Omental fat pad (tissue), 4 donors: ENCODE data around the gene UPK3BL2. TPM values are rescaled to one million over a fixed set of nuclear protein-coding genes. Genes with fewer than 3 reads are reported as not detected.
"Not testable (repeated sequence)": the region's sequence is repeated elsewhere in the genome, so short reads cannot be mapped to it uniquely, and the experiment has no call there.

Experiments used
- ATAC-seq: fragments of 150-250 bp; one replicate; pipeline ENCODE4 v1.9.1; 2016; ENCODE audit warnings: mild to moderate bottlenecking, moderate library complexity; ENCODE audit not compliant: low FRiP score
- DNase-seq: peaks from one replicate; pipeline ENCODE4 v3.0.0-alpha.2; 2019; ENCODE audit warnings: low spot score
- total RNA-seq, 4 donors: library from RNA; depleted of rRNA; stranded (reverse); fragments of >200 nt; gene quantifications; one replicate each; pipeline ENCODE4 v1.1.0, GENCODE V29; 2016

UPK3BL2 gene
- total RNA-seq: 10 to 100 TPM in 1 of 4 donors, 1 to 10 TPM in 3; 1.6 to 11.7 (median 5.6) TPM

DNA sequence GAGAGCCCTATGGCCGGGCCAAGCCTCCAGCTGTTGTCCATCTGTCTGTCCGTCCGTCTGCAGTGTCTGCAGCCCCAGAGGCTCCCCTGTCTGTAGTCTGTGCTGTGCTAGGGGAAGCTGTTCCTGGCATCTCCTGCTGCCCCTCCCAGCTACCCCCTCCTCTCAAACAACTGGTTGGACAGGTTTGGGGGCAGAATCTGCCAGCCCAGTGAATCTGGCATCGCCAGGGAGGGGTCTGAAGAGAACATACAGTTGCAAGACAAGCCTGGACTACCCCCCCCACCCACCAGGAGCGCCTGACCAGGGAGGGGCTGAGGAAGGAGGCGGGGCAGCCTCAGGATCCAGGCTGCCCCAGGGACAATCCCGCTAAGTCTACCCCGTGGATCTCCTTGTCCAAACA, at the start of gene UPK3BL2:
Gene UPK3BL2, minus strand, starts transcription at position 101 of the 400 bp plus-strand sequence. Its CDS starts 60 bp downstream, at position 41.
- DNase-seq, ATAC-seq: not testable (repeated sequence)

- peak; percentile 94 for ATAC-seq
- DNase-seq: not testable (repeated sequence)
These were observed 49.1 kb upstream of the UPK3BL2 start for GRCh38 chr7:102592477-102593019.

DNA sequence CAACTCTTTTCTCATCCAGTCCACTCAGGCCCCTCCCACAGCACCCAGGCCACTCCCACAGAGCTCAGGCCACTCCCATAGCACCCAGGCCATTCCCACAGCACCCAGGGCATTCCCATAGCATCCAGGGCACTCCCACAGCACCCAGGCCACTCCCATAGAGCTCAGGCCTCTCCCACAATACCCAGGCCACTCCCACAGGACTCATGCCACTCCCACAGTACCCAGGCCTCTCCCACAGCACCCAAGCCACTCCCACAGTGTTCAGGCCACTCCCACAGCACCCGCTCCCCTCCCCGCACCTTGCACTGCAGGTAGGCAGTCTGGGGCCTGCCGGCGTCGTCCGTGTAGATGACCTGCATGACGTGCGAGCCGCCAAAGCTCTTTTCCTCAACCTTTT, 46.4 kb upstream of the UPK3BL2 start:
- DNase-seq, ATAC-seq: not testable (repeated sequence)

DNA sequence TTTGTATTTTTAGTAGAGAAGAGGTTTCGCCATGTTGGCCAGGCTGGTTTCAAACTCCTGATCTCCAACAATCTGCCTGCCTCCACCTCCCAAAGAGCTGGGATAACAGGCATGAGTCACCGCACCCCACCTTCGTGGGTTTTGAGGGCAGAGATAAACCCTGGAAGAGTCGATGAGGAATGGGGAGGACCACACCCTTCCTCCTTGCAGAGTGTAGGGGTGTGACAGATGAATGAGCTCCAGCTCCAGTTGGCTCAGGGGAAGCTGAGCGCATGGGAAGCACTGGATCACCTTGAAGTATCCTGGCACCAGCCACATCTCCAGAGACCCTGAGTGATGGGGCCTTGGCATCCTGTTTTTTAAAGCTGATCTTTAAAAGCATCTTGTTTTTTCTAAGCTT, 40.0 kb upstream of the UPK3BL2 start:
- peak; percentile 45 for ATAC-seq
- DNase-seq: not testable (repeated sequence)

DNA sequence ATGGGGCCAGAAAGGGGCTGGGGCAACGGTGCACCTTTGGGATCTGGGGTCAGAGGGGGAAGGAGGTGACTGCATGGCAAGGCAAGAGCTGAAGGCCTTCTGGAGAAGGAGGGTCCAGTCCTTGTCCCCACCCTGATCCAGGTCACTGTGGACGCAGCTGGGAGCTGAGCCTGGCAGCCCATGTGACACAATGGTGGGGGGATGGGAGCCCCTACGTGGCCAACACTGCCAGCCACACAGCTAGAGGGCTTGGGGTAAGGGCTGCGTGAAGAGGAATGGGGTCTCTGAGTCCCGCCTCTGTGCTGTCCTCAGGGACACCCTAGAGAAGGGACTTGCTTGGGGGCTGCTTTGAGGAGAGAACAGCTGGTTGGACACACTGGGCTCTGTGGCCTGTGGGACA, 38.2 kb upstream of the UPK3BL2 start:
- ATAC-seq: not testable (repeated sequence)

GRCh38 chr7:102578486-102578885, 35.0 kb upstream of the UPK3BL2 start:
- peak; percentile 16 for ATAC-seq
- DNase-seq: not testable (repeated sequence)

More for the DNA sequence above, 38.2 kb upstream of the UPK3BL2 start:
- not testable (repeated sequence) for DNase-seq

DNA sequence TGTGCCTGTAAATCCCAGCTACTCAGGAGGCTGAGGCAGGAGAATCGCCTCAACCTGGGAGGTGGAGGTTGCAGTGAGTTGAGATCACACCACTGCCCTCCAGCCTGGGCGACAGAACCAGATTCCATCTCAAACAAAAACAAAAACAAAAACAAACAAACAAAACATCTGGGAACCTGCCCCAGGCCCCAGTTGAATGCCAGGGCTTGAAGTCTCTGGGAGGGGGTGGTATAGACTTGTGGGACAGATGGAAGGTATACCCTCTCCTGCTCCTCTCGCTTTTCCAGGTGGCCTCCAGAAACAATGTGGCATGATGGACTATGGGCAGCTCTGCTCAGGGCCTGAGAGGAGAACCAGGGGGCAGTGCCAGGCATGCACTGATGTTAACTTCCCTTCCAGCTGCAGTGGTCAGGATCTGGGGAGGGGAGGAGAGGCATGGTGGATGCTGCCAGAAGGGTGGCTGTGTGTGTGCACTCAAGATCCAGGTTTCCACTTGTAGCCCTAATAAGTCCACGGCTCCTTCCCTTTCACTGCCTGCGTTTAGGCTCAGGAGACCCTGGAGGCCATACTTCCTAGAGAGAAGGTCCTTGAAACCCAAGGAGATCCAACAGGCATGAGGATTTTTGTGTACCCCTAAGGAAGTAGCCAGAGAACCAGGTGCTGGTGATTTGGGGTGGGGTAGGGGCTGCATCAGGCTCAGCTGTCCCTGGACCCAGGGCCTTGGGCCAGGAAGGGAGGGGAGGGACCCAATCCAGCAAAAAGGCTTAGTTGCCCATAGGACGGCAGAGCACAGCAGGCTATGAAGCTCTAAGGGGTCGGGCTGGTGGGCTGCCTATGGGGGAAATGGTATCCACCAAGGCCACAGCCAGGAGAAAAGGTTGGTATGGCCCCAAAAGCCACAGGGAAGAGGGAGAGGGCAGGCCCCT, 34.1 kb upstream of the UPK3BL2 start:
- not testable (repeated sequence) for DNase-seq, ATAC-seq

DNA sequence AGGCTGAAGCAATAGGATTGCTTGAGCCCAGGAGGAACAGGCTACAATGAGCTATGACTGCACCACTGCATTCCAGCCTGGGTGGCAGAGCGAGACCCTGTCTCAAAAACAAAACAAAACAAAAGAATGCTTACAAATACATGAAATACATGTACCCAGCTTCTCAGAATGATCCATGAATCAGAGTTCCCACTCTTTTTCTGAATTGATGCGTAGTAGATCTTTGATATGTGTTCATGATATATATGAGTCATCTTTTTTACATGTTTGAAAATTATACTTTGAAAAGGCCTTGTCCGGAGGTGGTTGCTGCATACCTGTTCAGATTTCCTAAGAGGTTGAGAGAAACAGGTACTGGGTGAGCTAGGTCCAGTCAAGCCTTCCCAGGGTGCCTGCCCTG, 32.9 kb upstream of the UPK3BL2 start:
- ATAC-seq, DNase-seq: not testable (repeated sequence)

GRCh38 chr7:102574607-102575006, 31.1 kb upstream of the UPK3BL2 start:
- not testable (repeated sequence) for ATAC-seq, DNase-seq

- ATAC-seq: peak; percentile 99
- DNase-seq: peak; percentile 58
These were observed 29.1 kb upstream of the UPK3BL2 start, which contains the start of gene POLR2J3 for GRCh38 chr7:102572261-102573239. POLR2J3 (minus strand) TSS chr7:102572583; CDS start chr7:102572521, 62 bp downstream.

DNA sequence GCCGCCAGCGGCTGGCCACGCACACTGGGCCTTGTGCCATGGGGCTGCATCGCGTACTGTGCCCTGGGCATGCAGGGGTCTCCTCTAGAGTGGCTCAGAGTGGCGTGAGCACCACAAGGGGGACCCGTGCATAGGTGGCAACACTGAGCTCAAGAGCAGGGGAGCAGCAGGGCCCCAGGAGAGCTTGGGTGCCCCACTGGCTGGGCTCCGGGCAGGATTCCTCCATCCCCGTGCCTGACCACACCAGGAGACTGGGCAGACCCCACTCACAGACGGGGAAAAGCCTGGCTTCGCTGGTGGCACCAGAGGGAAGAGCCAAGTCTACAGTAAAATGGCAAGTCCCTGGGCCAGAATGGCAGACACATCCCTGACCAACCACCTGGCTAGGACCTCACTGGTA, 25.1 kb upstream of the UPK3BL2 start:
- not testable (repeated sequence) for DNase-seq

DNA sequence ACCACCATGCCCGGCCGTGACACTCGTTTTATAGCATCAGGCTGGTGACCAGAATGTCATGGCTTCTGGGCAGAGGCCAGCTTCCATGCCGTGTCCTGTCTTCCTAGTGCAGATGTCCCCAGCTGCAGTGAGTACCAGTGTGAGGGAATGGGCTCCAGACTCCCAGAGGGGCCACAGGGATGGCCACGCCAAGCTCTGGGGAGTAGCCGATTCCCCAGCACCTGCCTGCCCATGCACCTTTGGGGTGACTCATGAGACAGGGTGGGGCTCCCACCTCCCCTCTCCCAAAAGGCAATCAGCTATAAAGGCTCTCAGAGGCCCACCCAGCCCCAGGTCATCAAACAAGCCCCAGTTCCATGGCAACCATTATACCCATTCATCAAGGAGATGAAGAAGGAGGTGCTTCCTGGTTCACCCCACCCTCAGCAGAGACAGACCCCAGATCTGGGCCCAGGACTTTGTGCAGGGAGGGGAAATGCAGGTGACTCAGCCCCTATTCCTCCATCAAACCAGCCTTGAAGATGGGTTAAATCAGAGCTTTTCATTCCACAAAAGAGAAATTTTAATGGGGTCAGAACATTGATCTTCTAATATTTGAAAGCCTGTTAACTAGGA, 7.4 kb upstream of the UPK3BL2 start, which contains the start of gene SPDYE2:
Gene SPDYE2, plus strand, starts transcription at position 419 of the 615 bp plus-strand sequence. CDS start 2,030 bp downstream, outside the sequence.
- not testable (repeated sequence) for ATAC-seq, DNase-seq

More for the DNA sequence above, 25.1 kb upstream of the UPK3BL2 start:
- ATAC-seq: not testable (repeated sequence)

DNA sequence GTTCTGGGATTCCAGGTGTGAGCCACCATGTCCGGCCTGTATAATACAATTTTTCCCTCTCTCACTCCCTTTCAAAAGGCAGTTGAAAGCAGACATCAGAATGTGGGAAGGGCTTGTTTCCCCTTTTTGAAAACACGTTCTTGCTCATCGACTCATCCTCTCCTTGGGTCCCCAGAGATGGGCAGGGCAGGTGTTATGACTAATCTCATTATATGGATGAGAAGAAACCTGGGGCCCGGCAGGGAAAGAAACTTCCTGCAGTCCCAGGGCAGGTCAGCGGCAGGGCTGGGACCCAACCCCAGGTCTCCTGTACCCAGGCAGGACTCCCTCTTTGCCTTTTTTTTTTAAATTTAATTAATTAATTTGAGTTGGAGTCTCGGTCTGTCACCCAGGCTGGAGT, 2.9 kb upstream of the UPK3BL2 start:
- DNase-seq, ATAC-seq: not testable (repeated sequence)

DNA sequence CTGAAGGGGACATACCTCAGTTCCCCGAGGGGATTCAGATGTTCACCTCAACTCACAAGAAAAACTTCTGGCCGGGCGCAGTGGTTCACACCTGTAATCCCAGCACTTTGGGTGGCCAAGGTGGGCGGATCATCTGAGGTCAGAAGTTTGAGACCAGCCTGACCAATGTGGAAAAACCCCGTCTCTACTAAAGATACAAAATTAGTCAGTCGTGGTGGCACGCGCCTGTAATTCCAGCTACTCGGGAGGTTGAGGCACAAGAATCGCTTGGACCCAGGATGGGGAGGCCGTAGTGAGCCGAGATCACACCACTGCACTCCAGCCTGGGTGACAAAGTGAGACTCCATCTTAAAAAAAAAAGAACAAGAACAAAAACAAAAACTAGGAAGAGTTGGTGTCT, 1.8 kb upstream of the UPK3BL2 start:
- ATAC-seq, DNase-seq: not testable (repeated sequence)

DNA sequence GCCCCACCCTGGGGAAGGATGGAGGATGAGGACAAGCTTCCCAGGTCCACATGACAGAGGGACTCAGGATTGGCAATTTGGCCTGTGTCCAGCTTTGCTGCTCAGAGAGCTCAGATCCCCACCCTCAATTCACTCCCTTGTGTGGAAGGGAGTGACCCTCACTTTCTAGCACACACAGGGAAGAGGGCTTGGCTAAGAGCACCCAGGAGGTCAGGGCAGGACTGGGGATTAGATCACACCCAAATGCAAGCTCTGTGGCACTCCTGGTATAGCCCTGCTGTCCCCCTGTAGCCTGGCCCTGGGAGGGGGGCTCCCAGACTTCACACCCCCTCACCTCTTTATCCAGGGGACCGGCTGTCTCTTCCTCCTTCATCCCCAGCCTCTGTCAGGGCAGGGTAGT, 876 bp upstream of the UPK3BL2 start:
- ATAC-seq, DNase-seq: not testable (repeated sequence)

GRCh38 chr7:102542771-102543170, 725 bp downstream of the UPK3BL2 start:
- not testable (repeated sequence) for ATAC-seq, DNase-seq

DNA sequence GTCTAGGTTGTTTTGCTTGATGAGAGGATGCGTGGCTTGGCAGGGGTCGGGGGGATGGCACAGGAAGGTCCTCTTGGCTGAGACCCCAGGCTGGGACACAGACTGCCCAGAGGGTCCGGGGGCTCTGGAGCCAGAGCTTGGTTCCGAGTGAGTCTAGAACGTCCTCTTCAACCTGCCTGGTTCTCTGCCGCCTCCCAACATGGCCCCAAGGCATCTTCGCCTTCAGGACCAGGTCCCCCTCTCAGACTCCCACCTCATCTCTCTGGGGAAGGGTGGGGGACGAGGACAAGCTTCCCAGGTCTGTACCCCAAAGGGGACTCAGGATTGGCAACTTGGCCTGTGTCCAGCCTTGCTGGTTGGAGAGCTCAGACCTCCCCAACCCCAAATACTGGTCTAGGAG, 1.4 kb downstream of the UPK3BL2 start:
- DNase-seq, ATAC-seq: not testable (repeated sequence)

- DNase-seq, ATAC-seq: not testable (repeated sequence)
These were observed 2.9 kb downstream of the UPK3BL2 start for GRCh38 chr7:102540604-102541003.
